GM18868 (cell line): ENCODE results near the gene MYOT.

ENCODE experiments used
- ATAC-seq: cut with Tn5 transposase; IDR thresholded peaks from one replicate; pipeline ENCODE4 v1.9.1; 2021; ENCODE audit warnings: mild to moderate bottlenecking, moderate library complexity; ENCODE audit not compliant: unreplicated experiment

The MYOT gene

DNA sequence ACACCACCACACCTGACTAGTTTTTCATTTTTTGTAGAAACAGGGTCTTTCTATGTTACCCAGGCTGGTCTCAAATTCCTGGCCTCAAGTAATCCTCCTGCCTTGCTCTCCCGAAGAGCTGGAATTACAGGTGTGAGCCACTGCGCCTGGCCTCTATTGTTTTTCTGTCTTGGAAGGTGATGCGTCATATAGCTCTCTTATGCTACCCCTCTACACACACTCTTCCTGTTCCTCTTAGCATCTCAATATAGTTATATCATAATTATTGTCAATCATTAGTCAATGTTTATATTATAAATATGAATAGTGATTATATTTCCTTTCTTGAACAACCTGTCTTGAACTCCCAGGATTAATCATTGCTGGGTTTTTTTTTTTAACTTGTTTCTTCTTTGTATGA is 28.9 kb downstream of the MYOT start:
- ATAC-seq, result no peak

DNA sequence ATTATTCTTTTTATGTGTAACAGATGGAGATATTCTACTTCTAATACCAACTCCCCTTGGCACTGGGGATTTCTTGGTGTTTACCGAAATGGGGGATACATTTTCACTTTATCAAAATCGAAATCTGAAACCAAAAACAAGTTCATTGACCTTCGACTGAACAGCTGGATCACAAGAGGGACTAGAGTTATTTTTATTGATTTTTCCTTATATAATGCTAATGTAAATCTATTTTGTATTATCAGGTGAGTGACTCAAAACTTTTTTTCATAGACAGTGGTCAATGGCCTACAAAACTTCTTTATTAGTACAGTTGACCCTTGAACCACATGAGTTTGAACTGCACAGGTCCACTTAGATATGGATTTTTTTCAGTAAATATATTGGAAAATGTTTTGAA is 31.8 kb downstream of the MYOT start:
- ATAC-seq, result no peak

DNA sequence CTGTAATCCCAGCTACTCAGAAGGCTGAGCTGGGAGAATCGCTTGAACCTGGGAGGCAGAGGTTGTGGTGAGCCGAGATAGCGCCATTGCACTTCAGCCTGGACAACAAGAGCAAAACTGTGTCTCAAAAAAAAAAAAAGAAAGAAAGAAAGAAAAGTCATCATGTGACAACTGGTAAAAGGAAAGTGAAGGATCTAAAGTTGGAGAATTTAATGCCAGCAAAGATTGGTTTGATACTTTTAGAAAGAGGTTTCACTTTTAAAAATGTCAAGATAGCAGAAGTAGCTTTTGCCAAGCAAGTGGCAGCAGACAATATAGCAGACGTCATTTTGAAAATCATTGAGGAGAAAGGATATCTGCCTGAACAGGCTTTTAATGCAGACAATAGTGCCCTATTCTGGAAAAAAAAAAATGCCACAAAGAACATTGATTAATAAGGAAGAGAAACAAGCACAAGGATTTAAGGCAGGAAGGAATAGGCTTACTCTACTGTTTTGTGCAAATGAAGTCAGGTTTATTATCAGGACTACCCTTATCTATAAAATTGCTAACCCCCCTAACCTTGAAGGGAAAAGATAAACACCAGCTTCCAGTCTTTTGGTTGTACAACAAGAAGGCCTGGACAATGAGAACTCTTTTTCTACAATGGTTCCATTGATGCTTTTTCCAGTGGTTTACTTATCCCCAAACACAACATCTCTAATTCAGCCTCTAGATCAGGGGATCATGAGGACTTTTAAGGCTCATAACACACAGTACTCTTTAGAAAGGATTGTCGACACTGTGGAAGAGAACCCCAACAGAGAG is 33.6 kb downstream of the MYOT start:
- ATAC-seq, result no peak

DNA sequence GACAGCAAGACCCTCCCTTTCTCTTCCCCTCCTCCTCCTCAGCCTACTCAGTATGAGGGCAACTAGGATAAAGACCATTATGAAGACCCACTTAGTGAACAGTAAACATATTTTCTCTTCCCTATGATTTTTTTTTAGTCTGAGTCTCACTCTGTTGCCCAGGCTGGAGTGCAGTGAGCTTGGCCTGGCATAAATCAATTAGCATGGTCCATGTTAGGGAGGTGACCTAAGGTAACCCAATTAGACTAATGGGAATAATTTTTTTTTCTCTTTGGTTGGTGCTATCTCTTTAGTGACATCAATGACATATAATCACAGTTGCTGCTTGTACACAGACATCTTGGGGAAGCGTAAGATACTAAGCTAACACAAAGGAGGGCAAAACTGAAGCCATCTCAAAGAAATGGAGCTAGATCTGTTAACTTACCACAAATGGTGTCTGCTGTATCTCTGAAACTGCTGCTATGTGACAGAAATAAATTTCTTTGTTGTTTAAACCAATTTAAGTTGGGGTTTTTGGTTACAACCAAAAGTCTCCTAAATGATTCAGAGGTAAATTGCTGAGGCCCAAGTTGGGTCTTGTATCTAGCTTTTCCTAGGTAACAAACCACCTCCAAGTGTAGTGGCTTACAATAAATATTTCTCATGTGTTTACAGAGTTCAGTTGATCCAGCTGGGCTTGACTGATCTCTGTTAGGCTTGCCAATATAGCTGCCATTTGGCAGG is 34.9 kb downstream of the MYOT start:
- ATAC-seq, result no peak

DNA sequence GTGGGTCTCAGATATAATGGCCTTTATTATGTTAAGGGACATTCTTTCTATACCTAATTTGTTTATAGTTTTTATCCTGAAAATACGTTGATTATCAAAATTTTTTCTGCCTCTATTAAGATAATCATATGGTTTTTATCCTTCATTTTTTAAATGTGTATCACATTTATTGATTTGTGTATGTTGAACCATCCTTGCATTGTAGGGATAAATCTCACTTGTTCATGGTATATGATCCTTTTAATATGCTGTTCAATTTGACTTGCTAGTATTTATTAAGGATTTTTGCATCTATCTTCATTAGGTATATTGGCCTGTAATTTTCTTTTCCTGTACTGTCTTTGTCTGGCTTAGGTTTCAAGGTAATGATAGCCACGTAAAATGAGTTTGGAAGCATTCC is 47.1 kb downstream of the MYOT start:
- ATAC-seq, result no peak

DNA sequence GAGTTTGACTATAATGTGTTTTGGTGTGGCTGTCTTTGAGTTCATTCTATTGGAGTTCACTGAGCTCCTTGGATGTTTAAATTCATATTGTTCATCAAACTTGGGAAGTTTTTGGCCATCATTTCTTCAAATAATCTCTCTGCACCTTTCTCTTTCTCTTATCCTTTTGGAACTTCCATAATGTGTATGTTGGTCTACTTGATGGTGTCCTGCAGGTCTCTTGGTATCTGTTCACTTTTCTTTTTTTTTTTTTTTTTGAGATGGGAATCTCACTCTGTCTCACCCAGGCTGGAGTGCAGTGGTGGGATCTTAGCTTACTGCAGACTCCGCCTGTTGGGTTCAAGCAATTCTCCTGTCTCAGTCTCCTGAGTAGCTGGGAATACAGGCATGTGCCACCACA is 49.3 kb downstream of the MYOT start:
- ATAC-seq, result no peak

DNA sequence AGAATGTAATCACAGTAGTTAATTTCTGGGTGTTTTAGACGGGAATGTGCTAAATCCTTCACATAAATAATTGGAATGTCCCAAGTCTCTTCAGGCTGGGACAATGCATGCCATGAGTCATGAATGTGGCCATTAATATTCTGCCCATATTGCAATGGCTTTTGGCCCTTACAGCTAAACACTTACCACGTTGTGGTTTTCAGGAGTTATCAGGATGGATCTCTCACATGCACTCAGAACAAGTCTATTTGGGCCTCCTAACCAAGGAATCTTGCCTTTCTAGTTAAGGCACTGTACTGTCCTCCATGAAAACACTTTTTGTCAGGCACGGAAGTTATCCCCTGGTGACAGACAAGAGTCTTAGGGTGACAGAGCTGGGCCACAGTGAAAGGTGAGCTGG is 54.3 kb downstream of the MYOT start:
- no peak for ATAC-seq

DNA sequence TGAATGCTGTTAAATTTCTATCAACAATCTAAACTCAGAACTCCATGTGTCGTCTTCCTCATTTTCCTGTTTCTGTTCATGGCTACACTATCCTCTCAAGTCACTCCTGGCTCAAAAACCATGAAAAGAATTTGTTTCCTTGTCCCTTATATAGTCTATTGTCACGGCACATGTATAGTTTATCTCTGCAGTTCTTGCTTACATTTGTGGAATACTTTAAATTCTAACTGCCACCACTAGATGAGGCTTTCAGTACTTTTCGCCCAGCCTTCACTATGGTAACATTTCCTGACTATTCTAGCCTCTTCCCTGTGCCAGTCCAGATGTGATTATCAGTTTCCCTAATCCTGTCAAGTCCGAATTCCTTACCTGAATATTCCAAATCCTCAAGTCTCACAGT is 56.2 kb downstream of the MYOT start:
- ATAC-seq, result no peak

DNA sequence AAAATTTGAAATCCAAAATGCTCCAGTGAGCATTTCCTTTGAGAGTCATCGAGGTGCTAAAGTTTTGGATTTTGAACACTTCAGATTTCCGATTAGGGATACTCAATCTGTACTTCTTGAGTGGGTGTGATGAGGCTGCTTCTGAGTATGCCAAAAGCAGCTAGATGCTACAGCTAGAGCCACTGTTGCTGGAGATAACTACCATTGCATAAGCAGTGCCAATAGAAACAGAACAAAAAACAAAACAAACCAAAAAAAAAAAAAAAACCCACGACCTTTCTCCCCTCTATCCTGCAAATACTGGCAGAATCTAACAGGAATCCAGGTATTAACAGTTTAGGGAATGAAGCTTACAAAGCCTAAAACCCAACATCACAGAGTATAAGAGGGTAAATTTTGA is 65.1 kb downstream of the MYOT start:
- ATAC-seq, result no peak

DNA sequence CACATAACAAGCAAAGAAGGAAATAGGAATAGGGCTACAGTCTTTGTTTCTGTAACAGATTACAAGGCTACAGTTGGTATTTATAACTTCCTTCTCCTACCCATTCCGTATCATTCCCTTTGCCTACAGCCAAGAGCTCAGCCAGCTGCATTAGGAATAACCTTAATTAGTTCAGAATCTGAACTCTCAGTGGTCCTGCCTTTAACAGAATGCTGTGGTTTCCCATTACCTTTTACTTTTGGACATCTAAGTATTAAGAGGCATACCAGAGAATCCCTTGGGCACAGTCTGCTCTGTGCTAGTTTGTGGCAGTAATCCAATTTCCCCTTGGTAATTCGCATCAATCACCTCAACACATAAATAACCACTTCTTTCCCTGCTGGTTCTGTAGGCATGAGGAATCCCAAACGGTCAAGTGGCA is 65.8 kb downstream of the MYOT start:
- no peak for ATAC-seq

DNA sequence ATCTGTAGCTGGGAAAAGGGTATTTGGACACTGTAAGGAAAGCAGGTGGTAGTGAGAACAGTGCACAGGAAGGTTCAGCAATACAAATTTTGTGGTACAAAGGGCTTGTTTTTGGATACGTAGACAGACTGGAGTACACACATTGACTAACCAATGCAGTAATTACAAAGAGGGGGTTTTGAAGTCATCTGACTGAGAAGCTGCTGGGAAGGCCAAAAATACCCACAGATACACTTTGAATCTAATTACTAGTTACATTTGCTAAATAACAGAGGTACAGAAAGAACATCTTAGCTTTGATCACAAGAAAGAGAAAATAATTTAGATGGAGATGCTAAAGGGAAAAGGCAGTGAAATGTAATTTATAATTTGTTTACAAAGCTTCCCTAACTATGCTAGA is 67.5 kb downstream of the MYOT start:
- peak; percentile 70 for ATAC-seq

DNA sequence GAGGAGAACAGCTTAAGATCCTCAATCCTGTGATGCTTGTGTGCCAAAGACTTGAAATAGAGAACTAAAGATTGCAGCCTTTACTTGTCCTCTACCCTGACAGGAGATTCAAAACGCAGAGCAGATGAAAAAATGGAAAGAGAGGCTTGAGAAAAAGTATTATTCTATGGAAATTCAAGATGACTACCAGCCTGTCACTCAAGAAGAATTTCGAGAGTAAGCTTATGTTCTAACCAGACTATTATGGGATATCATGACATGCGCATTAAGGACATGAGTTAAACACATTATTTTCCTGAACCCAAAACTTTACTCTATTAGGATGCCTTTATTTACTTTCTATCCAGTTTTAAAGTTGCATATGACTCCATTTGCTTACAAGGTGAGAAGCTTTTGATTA is 68.0 kb downstream of the MYOT start:
- ATAC-seq, result peak; percentile 13
